GM12878 (cell line): ENCODE measurements around the gene SULT1C3. TPM values are rescaled to one million over a fixed set of nuclear protein-coding genes. Genes with fewer than 3 reads are reported as not detected.

Source experiments
- ATAC-seq: fragments of 200-7000 bp; cut with Tn5 transposase; 3 replicates; pipeline ENCODE4 v1.9.1; 2020; ENCODE audit warnings: mild to moderate bottlenecking, moderate library complexity
- BruUV-seq: library from RNA; stranded (reverse); fragments of 400-500 nt; replicated peaks from 2 replicates; lab custom pipeline; 2021; lab: Mats Ljungman, UMichigan
- CTCF ChIA-PET: fragments of 300-600 bp; sonication (Branson Sonifier 250); formaldehyde crosslinking; extraction: SDS; loops from one replicate; lab custom pipeline; 2021; ENCODE audit warnings: inconsistent platforms; lab: Yijun Ruan, JAX
- POLR2A ChIA-PET: fragments of 350-600 bp; formaldehyde crosslinking; extraction: SDS; loops from one replicate; lab custom pipeline; 2021; ENCODE audit warnings: inconsistent platforms; lab: Charles Lee
- RAD21 ChIA-PET: fragments of 300-600 bp; sonication (Branson Sonifier 250); formaldehyde crosslinking; loops from one replicate; lab custom pipeline; 2023; ENCODE audit warnings: antibody characterized with exemption; ENCODE audit not compliant: unreplicated experiment; lab: Charles Lee
- SMC1A ChIA-PET: fragments of 300-600 bp; sonication (Branson Sonifier 250); formaldehyde crosslinking; loops from one replicate; lab custom pipeline; 2023; ENCODE audit not compliant: unreplicated experiment, uncharacterized antibody; lab: Charles Lee
- DNase-seq: peaks from one replicate; pipeline ENCODE4 v3.0.0-alpha.2; 2011; ENCODE audit warnings: low read depth, low spot score
- FAIRE-seq: peaks from 3 replicates; lab custom pipeline; 2011; peaks lifted over from hg19 to GRCh38; lab: Jason Lieb, UNC
- H2AFZ ChIP-seq: 2 replicates; pipeline ENCODE4 v1.6.0; 2011; ENCODE audit warnings: low read depth, low read length, control low read depth; ENCODE audit not compliant: control insufficient read depth
- H3K27ac ChIP-seq: 2 replicates; pipeline ENCODE4 v1.5.1; 2011; ENCODE audit warnings: control low read depth; ENCODE audit not compliant: control insufficient read depth, insufficient read depth
- H3K27me3 ChIP-seq, 2 experiments: replicated peaks in 1 of 2; 2 replicates each; pipeline versions ENCODE4 v1.6.0 to v1.6.1; 2011; ENCODE audit warnings: low read length in 1 of 2; ENCODE audit not compliant: control insufficient read depth in 2 of 2, insufficient read depth in 2 of 2
- H3K36me3 ChIP-seq, 2 experiments: 2 replicates each; pipeline ENCODE4 v1.5.1; 2011; ENCODE audit warnings: low read length in 1 of 2; ENCODE audit not compliant: control insufficient read depth in 2 of 2, insufficient read depth in 2 of 2
- H3K4me1 ChIP-seq: 2 replicates; pipeline ENCODE4 v1.6.1; 2011; ENCODE audit warnings: mild to moderate bottlenecking, low read length, moderate library complexity, mixed read lengths; ENCODE audit not compliant: control insufficient read depth, insufficient read depth
- H3K4me2 ChIP-seq: 2 replicates; pipeline ENCODE4 v1.6.0; 2011; ENCODE audit warnings: control low read depth; ENCODE audit not compliant: control insufficient read depth, insufficient read depth
- H3K4me3 ChIP-seq: fragments of 200-600 bp; sonication (generic); 2 replicates; pipeline ENCODE4 v1.5.1; 2016
- H3K79me2 ChIP-seq: 2 replicates; pipeline ENCODE4 v1.6.0; 2011; ENCODE audit warnings: low read length; ENCODE audit not compliant: control insufficient read depth, insufficient read depth
- H3K9ac ChIP-seq: 2 replicates; pipeline ENCODE4 v1.8.0; 2011; ENCODE audit warnings: low read length, control low read depth, mixed read lengths; ENCODE audit not compliant: control insufficient read depth, insufficient read depth
- H3K9me3 ChIP-seq: replicated peaks from 3 replicates; pipeline ENCODE4 v1.5.1; 2011; ENCODE audit warnings: mild to moderate bottlenecking, low read length; ENCODE audit not compliant: control insufficient read depth, insufficient read depth
- H4K20me1 ChIP-seq: 2 replicates; pipeline ENCODE4 v1.6.0; 2011; ENCODE audit not compliant: control insufficient read depth, insufficient read depth
- CHD1 ChIP-seq: IDR thresholded peaks from 2 replicates; pipeline ENCODE4 v1.6.1; 2012; ENCODE audit warnings: low read depth, low read length, improper control_type of control experiment
- KDM1A ChIP-seq: fragments of 200-600 bp; sonication (generic); IDR thresholded peaks from 2 replicates; pipeline ENCODE4 v1.6.1; 2016; ENCODE audit warnings: borderline replicate concordance
- MEF2B ChIP-seq: fragments of 450-650 bp; IDR thresholded peaks from 2 replicates; pipeline ENCODE4 v1.6.1; 2018; ENCODE audit warnings: mild to moderate bottlenecking, moderate library complexity; ENCODE audit not compliant: partially characterized antibody, poor library complexity, severe bottlenecking
- MTA3 ChIP-seq: IDR thresholded peaks from 2 replicates; pipeline ENCODE4 v1.6.1; 2012; ENCODE audit warnings: low read length, inconsistent platforms, borderline replicate concordance
- POLR2AphosphoS5 ChIP-seq: IDR thresholded peaks from 2 replicates; pipeline ENCODE4 v1.6.1; 2011; ENCODE audit warnings: mild to moderate bottlenecking, low read length, inconsistent platforms
- POU2F2 ChIP-seq: IDR thresholded peaks from 3 replicates; pipeline ENCODE4 v1.6.1; 2011; ENCODE audit warnings: low read depth, mild to moderate bottlenecking, low read length, borderline replicate concordance
- SIN3A ChIP-seq: IDR thresholded peaks from 2 replicates; pipeline ENCODE4 v1.6.1; 2012; ENCODE audit warnings: low read depth, low read length, improper control_type of control experiment
- SMAD1 ChIP-seq: fragments of 450-650 bp; IDR thresholded peaks from 2 replicates; pipeline ENCODE4 v1.6.1; 2018; ENCODE audit warnings: mild to moderate bottlenecking, low read depth; ENCODE audit not compliant: partially characterized antibody
- SMARCA5 ChIP-seq: fragments of 450-650 bp; IDR thresholded peaks from 2 replicates; pipeline ENCODE4 v1.6.1; 2017; ENCODE audit warnings: mild to moderate bottlenecking
- SUZ12 ChIP-seq: fragments of 200-600 bp; sonication (generic); IDR thresholded peaks from one replicate; pipeline ENCODE4 v1.6.1; 2018; ENCODE audit warnings: antibody characterized with exemption, mild to moderate bottlenecking; ENCODE audit not compliant: unreplicated experiment
- TARDBP ChIP-seq: IDR thresholded peaks from 2 replicates; pipeline ENCODE4 v1.6.1; 2016; ENCODE audit warnings: borderline replicate concordance
- ZBED1 ChIP-seq: IDR thresholded peaks from 2 replicates; pipeline ENCODE4 v1.6.1; 2016; ENCODE audit warnings: borderline replicate concordance
- ZNF384 ChIP-seq: IDR thresholded peaks from 2 replicates; pipeline ENCODE4 v1.6.1; 2012; ENCODE audit warnings: low read depth, mild to moderate bottlenecking, low read length, improper control_type of control experiment, borderline replicate concordance
- WGBS: methylation state at CpG from one replicate; pipeline ENCODE4 v1.1.6; 2016; ENCODE audit warnings: low lambda C conversion rate; ENCODE audit not compliant: insufficient replicate concordance, insufficient coverage; ENCODE audit errors: missing lambda C conversion rate; 5-methylcytosine and 5-hydroxymethylcytosine counted together
- in situ Hi-C: fragments of 300-500 bp; cut with MboI; formaldehyde crosslinking; loops from 9 replicates; pipeline ENCODE4 v1.14.3; 2018; ENCODE audit warnings: mixed read lengths
- intact Hi-C: fragments of 100-400 bp; cut with micrococcal nuclease; formaldehyde crosslinking; loops from one replicate; pipeline ENCODE4 v1.14.2; 2022; ENCODE audit not compliant: unreplicated experiment
- polyA plus RNA-seq, 11 experiments: library from polyadenylated mRNA; depleted of rRNA in 4 of 11; unstranded in 6 of 11; stranded (reverse) in 5 of 11; fragments of >200 nt; fragmentation: Nextera tagmentation in 4 of 11; fragmentation: Illumina TruSeq in 1 of 11; extraction: Ambion mirVana in 4 of 11; extraction: Trizol in 1 of 11; gene quantifications; 1 replicate in 1 of 11; 2 replicates in 10 of 11; pipeline versions ENCODE4 v1.2.1 to v1.2.3, GENCODE V29; 2011 to 2016; ENCODE audit warnings: inconsistent platforms in 2 of 11, missing spikeins in 2 of 11, low read depth in 1 of 11
- total RNA-seq, 4 experiments: library from RNA; depleted of rRNA in 3 of 4; stranded (reverse); fragments of >200 nt in 3 of 4; fragmentation: Illumina TruSeq in 1 of 4; extraction: Trizol in 1 of 4; gene quantifications; 2 replicates each; pipeline versions ENCODE4 v1.2.1 to v1.2.3, GENCODE V29; 2013 to 2021
- TF ChIP-seq, protein P1 (sequence below): fragments of 450-650 bp; IDR thresholded peaks from 2 replicates; pipeline ENCODE4 v1.6.1; 2017; ENCODE audit warnings: mild to moderate bottlenecking
- TF ChIP-seq, protein P2 (sequence below): fragments of 450-650 bp; IDR thresholded peaks from 2 replicates; pipeline ENCODE4 v1.6.1; 2018; ENCODE audit warnings: borderline replicate concordance, mild to moderate bottlenecking; ENCODE audit not compliant: partially characterized antibody

SULT1C3 gene
- total and polyA plus RNA-seq, 10 of the 15 experiments (the other 5 are each of a cell fraction or from before 2014, with no cell fraction given), result not detected

GRCh38 chr2:108243566-108243965 lies 3.8 kb downstream of the SULT1C3 start:
- ChIA-PET POLR2A (no interaction called here), SMC1A (interaction anchor here (1.5 kb wide), 1 partner anchor 10 kb away, joined by 3 read pairs; no protein-coding TSS in a partner anchor), CTCF (no interaction called here), RAD21 (no interaction called here)
- TF ChIP-seq ZNF384 (no peak), SUZ12 (no peak), MEF2B (no peak), SMARCA5 (no peak), POLR2AphosphoS5 (no peak), CHD1 (no peak), POU2F2 (no peak), SMAD1 (no peak), SIN3A (no peak), TARDBP (no peak), MTA3 (no peak), KDM1A (no peak), ZBED1 (no peak)
- TF ChIP-seq, protein P1, sequence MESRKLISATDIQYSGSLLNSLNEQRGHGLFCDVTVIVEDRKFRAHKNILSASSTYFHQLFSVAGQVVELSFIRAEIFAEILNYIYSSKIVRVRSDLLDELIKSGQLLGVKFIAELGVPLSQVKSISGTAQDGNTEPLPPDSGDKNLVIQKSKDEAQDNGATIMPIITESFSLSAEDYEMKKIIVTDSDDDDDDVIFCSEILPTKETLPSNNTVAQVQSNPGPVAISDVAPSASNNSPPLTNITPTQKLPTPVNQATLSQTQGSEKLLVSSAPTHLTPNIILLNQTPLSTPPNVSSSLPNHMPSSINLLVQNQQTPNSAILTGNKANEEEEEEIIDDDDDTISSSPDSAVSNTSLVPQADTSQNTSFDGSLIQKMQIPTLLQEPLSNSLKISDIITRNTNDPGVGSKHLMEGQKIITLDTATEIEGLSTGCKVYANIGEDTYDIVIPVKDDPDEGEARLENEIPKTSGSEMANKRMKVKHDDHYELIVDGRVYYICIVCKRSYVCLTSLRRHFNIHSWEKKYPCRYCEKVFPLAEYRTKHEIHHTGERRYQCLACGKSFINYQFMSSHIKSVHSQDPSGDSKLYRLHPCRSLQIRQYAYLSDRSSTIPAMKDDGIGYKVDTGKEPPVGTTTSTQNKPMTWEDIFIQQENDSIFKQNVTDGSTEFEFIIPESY, result no peak
- TF ChIP-seq, protein P2, sequence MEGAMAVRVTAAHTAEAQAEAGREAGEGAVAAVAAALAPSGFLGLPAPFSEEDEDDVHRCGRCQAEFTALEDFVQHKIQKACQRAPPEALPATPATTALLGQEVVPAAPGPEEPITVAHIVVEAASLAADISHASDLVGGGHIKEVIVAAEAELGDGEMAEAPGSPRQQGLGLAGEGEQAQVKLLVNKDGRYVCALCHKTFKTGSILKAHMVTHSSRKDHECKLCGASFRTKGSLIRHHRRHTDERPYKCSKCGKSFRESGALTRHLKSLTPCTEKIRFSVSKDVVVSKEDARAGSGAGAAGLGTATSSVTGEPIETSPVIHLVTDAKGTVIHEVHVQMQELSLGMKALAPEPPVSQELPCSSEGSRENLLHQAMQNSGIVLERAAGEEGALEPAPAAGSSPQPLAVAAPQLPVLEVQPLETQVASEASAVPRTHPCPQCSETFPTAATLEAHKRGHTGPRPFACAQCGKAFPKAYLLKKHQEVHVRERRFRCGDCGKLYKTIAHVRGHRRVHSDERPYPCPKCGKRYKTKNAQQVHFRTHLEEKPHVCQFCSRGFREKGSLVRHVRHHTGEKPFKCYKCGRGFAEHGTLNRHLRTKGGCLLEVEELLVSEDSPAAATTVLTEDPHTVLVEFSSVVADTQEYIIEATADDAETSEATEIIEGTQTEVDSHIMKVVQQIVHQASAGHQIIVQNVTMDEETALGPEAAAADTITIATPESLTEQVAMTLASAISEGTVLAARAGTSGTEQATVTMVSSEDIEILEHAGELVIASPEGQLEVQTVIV, result no peak
- BruUV-seq, result no TSS peak
- DNase-seq (no peak), ATAC-seq (no peak), FAIRE-seq (no peak)
- in situ Hi-C loops (no loop called here), intact Hi-C loops (no loop called here)
- H3K79me2 ChIP-seq, result no peaks in the 10 kb centered on the region
- no peak overlapping the region for H2AFZ ChIP-seq
- no peak overlapping the region for H3K27ac ChIP-seq
- no peak overlapping the region for H3K4me2 ChIP-seq
- no peaks in the 10 kb centered on the region for H3K4me1 ChIP-seq
- no peaks in the 10 kb centered on the region for H3K9me3 ChIP-seq
- 30% methylated on average over 1 of the region's 1 CpG for WGBS
- no peak overlapping the region for H3K4me3 ChIP-seq
- no peaks in the 10 kb centered on the region for H3K27me3 ChIP-seq
- H3K36me3 ChIP-seq, result no peaks in the 10 kb centered on the region
- no peaks in the 10 kb centered on the region for H4K20me1 ChIP-seq
- no peak overlapping the region for H3K9ac ChIP-seq
